ENCODE results near the gene PODN.

The PODN gene

GRCh38 chr1:53031732-53032131 is 30.3 kb upstream of the PODN start:
- H3K4me3 ChIP-seq (replicated peaks; ENCODE audit: insufficient read depth, low read length), result no peak overlapping the region
- no peak for DNase-seq (ENCODE audit: low read depth in 1 of 2, low spot score in 1 of 2)
- no peaks in the 10 kb centered on the region for H3K27me3 ChIP-seq (ENCODE audit: insufficient read depth, poor library complexity, severe bottlenecking)
- no peak overlapping the region for H3K27ac ChIP-seq (replicated peaks)
- no peak for TF ChIP-seq POLR2AphosphoS5 (IDR thresholded peaks at IDR 0.05; ENCODE audit: low read depth)
- no peak for TF ChIP-seq CTCF (IDR thresholded peaks at IDR 0.05; ENCODE audit: insufficient read depth, low read length)
- no peak for TF ChIP-seq GABPA (IDR thresholded peaks at IDR 0.05; ENCODE audit: low read depth)
- TF ChIP-seq, protein P1, sequence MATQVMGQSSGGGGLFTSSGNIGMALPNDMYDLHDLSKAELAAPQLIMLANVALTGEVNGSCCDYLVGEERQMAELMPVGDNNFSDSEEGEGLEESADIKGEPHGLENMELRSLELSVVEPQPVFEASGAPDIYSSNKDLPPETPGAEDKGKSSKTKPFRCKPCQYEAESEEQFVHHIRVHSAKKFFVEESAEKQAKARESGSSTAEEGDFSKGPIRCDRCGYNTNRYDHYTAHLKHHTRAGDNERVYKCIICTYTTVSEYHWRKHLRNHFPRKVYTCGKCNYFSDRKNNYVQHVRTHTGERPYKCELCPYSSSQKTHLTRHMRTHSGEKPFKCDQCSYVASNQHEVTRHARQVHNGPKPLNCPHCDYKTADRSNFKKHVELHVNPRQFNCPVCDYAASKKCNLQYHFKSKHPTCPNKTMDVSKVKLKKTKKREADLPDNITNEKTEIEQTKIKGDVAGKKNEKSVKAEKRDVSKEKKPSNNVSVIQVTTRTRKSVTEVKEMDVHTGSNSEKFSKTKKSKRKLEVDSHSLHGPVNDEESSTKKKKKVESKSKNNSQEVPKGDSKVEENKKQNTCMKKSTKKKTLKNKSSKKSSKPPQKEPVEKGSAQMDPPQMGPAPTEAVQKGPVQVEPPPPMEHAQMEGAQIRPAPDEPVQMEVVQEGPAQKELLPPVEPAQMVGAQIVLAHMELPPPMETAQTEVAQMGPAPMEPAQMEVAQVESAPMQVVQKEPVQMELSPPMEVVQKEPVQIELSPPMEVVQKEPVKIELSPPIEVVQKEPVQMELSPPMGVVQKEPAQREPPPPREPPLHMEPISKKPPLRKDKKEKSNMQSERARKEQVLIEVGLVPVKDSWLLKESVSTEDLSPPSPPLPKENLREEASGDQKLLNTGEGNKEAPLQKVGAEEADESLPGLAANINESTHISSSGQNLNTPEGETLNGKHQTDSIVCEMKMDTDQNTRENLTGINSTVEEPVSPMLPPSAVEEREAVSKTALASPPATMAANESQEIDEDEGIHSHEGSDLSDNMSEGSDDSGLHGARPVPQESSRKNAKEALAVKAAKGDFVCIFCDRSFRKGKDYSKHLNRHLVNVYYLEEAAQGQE (IDR thresholded peaks at IDR 0.05; ENCODE audit: insufficient replicate concordance, low read depth), result no peak
- no peak for TF ChIP-seq SPI1 (IDR thresholded peaks at IDR 0.05; ENCODE audit: borderline replicate concordance, low read depth)

- no peak overlapping the region for H3K27ac ChIP-seq (replicated peaks)
- H3K4me3 ChIP-seq (replicated peaks; ENCODE audit: insufficient read depth, low read length), result no peak overlapping the region
- DNase-seq (ENCODE audit: low read depth in 1 of 2, low spot score in 1 of 2), result no peak
- TF ChIP-seq SPI1 (IDR thresholded peaks at IDR 0.05; ENCODE audit: borderline replicate concordance, low read depth), result no peak
- TF ChIP-seq POLR2AphosphoS5 (IDR thresholded peaks at IDR 0.05; ENCODE audit: low read depth), result no peak
- TF ChIP-seq GABPA (IDR thresholded peaks at IDR 0.05; ENCODE audit: low read depth), result no peak
- no peak for TF ChIP-seq CTCF (IDR thresholded peaks at IDR 0.05; ENCODE audit: insufficient read depth, low read length)
- TF ChIP-seq, protein P1 (IDR thresholded peaks at IDR 0.05; ENCODE audit: insufficient replicate concordance, low read depth), result no peak
- H3K27me3 ChIP-seq (ENCODE audit: insufficient read depth, poor library complexity, severe bottlenecking), result no peaks in the 10 kb centered on the region
Observed at GRCh38 chr1:53037159-53037558, 24.9 kb upstream of the PODN start.

- no peak overlapping the region for H3K27ac ChIP-seq (replicated peaks)
- H3K4me3 ChIP-seq (replicated peaks; ENCODE audit: insufficient read depth, low read length), result no peak overlapping the region
- no peaks in the 10 kb centered on the region for H3K27me3 ChIP-seq (ENCODE audit: insufficient read depth, poor library complexity, severe bottlenecking)
- no peak for DNase-seq (ENCODE audit: low read depth in 1 of 2, low spot score in 1 of 2)
- no peak for TF ChIP-seq SPI1 (IDR thresholded peaks at IDR 0.05; ENCODE audit: borderline replicate concordance, low read depth)
- no peak for TF ChIP-seq GABPA (IDR thresholded peaks at IDR 0.05; ENCODE audit: low read depth)
- no peak for TF ChIP-seq CTCF (IDR thresholded peaks at IDR 0.05; ENCODE audit: insufficient read depth, low read length)
- TF ChIP-seq, protein P1 (IDR thresholded peaks at IDR 0.05; ENCODE audit: insufficient replicate concordance, low read depth), result no peak
- TF ChIP-seq POLR2AphosphoS5 (IDR thresholded peaks at IDR 0.05; ENCODE audit: low read depth), result no peak
Observed at GRCh38 chr1:53038566-53038965, 23.4 kb upstream of the PODN start.

All from HL-60 (cell line).